Measurements from ENCODE around the gene PAQR4. TPM values are rescaled to one million over a fixed set of nuclear protein-coding genes. Genes with fewer than 3 reads are reported as not detected.
"Not testable (repeated sequence)": the region's sequence is repeated elsewhere in the genome, so short reads cannot be mapped to it uniquely, and the experiment has no call there.

Gene PAQR4
- polyA plus RNA-seq, 1 experiment = 4.4 TPM

- Histone ChIP-seq H3K27me3 (ENCODE audit: control insufficient read depth, insufficient read depth, low read length) (no peaks in the 10 kb centered on the region), H3K4me3 (ENCODE audit: low read depth, low read length) (no peak overlapping the region), H3K36me3 (ENCODE audit: control insufficient read depth, insufficient read depth, low read length) (peaks cover 12% of the 10 kb centered on the region)
- ChIA-PET CTCF (interaction anchor here (0.5 to 2.1 kb wide), 3 partner anchors 14 to 62 kb away, joined by 3 to 8 read pairs (median 4); no protein-coding TSS in a partner anchor), POLR2A (interaction anchor here (0.8 kb wide), 1 partner anchor 15 kb away, joined by 6 read pairs; no protein-coding TSS in a partner anchor)
- no peak for TF ChIP-seq CTCF (IDR thresholded peaks at IDR 0.05; ENCODE audit: insufficient read depth, low read depth, low read length)
- DNase-seq (ENCODE audit: low read depth) = no peak
These were observed 27.1 kb upstream of the PAQR4 start for GRCh38 chr16:2942045-2942444.

GRCh38 chr16:2943716-2944115 lies 25.4 kb upstream of the PAQR4 start:
- H3K4me3 ChIP-seq (ENCODE audit: low read depth, low read length); H3K27me3 ChIP-seq (ENCODE audit: control insufficient read depth, insufficient read depth, low read length); H3K36me3 ChIP-seq (ENCODE audit: control insufficient read depth, insufficient read depth, low read length); DNase-seq (ENCODE audit: low read depth); POLR2A ChIA-PET: not testable (repeated sequence)
- CTCF ChIA-PET = interaction anchor here (1.3 to 2.1 kb wide), 2 partner anchors 16 to 18 kb away, joined by 3 to 8 read pairs; no protein-coding TSS in a partner anchor

- peaks cover 6% of the 10 kb centered on the region; the same call in 1 of the 2 replicates for H3K36me3 ChIP-seq (ENCODE audit: control insufficient read depth, insufficient read depth, low read length)
- POLR2A ChIA-PET = no interaction called here
- H3K27me3 ChIP-seq (ENCODE audit: control insufficient read depth, insufficient read depth, low read length) = no peaks in the 10 kb centered on the region
- no peak overlapping the region for H3K4me3 ChIP-seq (ENCODE audit: low read depth, low read length)
- CTCF ChIA-PET = interaction anchor here (2.0 to 2.8 kb wide), 2 partner anchors 15 to 19 kb away, joined by 5 to 12 read pairs; no protein-coding TSS in a partner anchor
- TF ChIP-seq CTCF (IDR thresholded peaks at IDR 0.05; ENCODE audit: insufficient read depth, low read depth, low read length) = no peak
- DNase-seq (ENCODE audit: low read depth) = no peak
These were observed 22.5 kb upstream of the PAQR4 start for GRCh38 chr16:2946649-2947048.

GRCh38 chr16:2948807-2949704 lies 20.1 kb upstream of the PAQR4 start:
- ChIA-PET POLR2A (no interaction called here), CTCF (no interaction called here)
- DNase-seq (ENCODE audit: low read depth) = no peak
- H3K27me3 ChIP-seq (ENCODE audit: control insufficient read depth, insufficient read depth, low read length) = 0 out of 2 replicates have a peak, but pooled peaks cover 2% of the 10 kb centered on the region
- H3K4me3 ChIP-seq (ENCODE audit: low read depth, low read length) = no peak overlapping the region
- no peak for TF ChIP-seq CTCF (IDR thresholded peaks at IDR 0.05; ENCODE audit: insufficient read depth, low read depth, low read length)
- H3K36me3 ChIP-seq (ENCODE audit: control insufficient read depth, insufficient read depth, low read length) = peaks cover 5% of the 10 kb centered on the region; the same call in 1 of the 2 replicates

GRCh38 chr16:2949705-2950352 lies 19.3 kb upstream of the PAQR4 start:
- TF ChIP-seq CTCF (IDR thresholded peaks at IDR 0.05; ENCODE audit: insufficient read depth, low read depth, low read length) = no peak
- ChIA-PET POLR2A (no interaction called here), CTCF (no interaction called here)
- Histone ChIP-seq H3K4me3 (ENCODE audit: low read depth, low read length) (no peak overlapping the region), H3K27me3 (ENCODE audit: control insufficient read depth, insufficient read depth, low read length) (0 out of 2 replicates have a peak, but pooled peaks cover 2% of the 10 kb centered on the region), H3K36me3 (ENCODE audit: control insufficient read depth, insufficient read depth, low read length) (peaks cover 5% of the 10 kb centered on the region; the same call in 1 of the 2 replicates)
- no peak for DNase-seq (ENCODE audit: low read depth)

All from BJ (cell line).